HG03139 (cell line): ENCODE data around the gene TMEM131L.
"Not testable (repeated sequence)": the region's sequence is repeated elsewhere in the genome, so short reads cannot be mapped to it uniquely, and the experiment has no call there.

ENCODE experiments used
- ATAC-seq: cut with Tn5 transposase; IDR thresholded peaks from one replicate; pipeline ENCODE4 v1.9.1; 2021; ENCODE audit not compliant: unreplicated experiment

TMEM131L gene

DNA sequence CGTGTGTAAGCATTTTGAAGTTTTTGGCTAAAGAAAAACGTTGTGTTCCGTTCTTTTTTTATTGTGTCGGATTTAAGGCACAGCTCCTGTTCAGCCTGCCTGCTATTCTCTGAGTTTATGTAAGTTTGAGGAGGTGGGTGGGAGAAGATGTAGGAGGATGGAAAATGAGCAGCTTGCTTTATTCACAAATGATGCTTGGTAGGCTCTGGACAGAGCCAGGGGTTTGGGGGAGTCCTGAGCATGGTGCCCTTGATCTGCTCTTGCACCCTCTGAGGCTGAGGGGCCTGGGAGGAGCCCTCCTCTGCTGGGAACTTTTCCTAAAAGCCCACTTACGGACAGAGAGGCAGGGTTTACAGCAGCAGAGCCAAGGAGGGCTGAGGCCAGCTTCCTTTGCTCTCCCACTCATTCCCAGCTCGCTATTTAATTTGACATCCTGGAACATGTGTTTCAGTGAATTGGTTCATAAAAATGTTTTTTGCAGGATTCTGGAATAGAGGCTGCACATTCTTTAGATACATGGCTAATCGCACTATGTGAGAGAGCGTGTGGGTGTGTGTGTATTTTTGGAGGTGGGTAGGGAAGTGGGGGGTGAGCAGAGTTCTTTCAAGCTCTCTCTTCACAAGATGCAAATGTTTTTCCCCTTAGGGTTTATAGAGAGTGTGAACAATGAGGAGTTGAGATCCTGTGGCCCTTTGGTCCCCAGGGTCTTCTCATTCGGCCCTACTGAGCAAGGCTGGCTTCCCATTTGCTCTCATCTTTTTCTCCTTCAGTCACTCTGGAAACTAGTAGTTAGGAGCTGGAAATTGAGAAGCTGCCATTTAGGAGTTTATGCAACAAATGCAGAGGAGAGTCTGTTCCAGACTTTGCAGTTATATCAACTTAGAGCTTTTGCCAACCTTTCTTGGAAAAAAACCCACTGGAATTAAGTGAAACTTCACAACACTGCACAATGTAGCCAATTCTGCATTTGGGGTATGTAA, 32.1 kb downstream of the TMEM131L start:
- ATAC-seq: peak; percentile 38

DNA sequence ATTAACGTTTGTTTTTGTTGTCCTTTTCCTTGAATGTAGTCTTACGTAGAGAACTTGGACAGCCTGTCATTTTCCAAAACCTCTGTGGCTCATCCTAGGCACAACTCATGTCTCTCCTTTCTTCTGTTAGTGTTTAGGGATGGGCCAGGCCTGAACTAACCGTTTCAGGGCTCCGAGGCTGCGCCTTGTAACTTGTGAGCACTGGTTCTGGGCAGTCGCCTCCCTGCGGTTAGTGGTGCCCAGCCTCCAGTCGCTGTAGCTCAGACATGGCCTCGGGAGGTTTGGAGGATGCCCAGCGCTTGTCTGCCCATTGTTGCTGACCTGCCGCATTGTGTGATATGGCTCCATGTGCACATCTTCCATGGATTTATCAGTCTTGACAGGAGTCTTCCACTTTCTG, 32.8 kb downstream of the TMEM131L start:
- no peak for ATAC-seq

DNA sequence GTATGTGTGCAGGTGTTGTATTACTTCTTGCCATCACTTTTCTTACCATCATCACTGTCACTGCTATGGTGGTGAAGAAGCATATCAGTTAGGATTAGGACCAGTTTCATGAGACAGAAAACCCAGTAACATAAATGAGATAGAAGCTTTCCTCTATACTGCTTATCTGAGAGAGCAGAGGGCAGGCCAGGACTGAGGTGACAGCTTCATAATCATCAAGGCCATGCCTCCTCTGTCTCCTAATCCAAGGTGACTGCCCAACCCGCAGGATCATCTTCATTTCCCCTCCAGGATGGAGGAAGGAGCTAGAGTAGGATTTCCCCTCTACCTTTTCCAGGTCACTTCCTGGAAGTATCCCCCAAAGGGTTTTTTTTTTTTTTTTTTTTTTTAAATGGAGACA, 35.4 kb downstream of the TMEM131L start:
- ATAC-seq: no peak

DNA sequence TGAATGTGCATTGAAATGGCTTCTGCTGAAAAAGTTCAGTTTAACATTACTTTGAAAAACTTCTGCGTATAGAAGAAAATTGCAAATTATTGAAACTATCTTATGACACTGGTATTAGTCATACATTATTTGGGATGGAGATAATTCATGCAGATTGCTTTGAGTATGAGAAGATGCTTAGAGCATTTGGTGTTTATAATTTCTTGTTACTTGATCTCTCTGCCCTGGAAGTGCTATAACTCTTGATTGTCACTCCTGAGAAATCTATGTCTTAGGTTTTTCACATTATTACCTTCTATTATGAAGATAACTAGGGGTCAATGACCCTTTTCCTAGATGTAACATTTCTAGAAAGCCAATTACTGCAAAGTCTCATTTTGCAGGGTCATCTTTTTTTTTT, 36.4 kb downstream of the TMEM131L start:
- ATAC-seq: no peak

DNA sequence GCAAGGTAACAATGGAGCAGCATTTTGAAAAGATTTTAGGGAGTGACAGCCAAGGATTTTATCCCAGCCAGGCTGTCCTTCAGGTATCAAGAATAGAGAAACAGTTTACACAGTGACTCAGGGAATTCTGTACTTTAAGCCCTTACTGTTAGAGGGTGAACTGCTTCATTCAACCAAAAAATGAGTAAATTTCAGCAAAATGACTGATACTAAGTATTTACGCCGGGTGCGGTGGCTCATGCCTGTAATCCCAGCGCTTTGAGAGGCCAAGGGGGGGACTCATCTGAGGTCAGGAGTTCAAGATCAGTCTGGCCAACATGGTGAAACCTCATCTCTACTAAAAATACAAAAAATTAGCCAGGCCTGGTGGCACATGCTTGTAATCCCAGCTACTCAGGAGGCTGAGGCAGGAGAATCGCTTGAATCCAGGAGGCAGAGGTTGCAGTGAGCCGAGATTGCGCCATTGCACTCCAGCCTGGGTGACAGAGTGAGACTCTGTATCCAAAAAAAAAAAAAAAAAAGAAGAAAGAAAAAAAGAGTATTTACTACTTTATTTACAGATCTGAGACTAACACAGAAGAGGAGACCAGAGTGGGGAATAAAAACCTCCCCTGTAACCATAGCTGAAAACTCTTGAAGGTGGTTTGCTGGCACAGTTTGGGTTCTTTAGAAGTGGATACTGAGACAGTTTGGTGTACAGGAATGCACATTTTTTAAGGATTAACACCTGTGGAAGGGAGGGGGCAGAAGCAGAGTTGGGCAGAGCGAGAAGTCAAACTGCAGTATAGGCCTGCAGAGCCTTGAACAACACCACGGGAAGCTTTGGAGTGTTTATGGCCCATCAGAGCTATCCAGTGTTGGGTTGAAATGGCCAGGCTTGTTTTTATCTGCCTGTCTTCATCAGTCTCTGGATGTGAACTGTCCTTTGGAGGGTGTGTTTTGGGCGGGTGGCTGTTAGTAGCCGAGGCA, 40.5 kb downstream of the TMEM131L start:
- ATAC-seq: no peak

DNA sequence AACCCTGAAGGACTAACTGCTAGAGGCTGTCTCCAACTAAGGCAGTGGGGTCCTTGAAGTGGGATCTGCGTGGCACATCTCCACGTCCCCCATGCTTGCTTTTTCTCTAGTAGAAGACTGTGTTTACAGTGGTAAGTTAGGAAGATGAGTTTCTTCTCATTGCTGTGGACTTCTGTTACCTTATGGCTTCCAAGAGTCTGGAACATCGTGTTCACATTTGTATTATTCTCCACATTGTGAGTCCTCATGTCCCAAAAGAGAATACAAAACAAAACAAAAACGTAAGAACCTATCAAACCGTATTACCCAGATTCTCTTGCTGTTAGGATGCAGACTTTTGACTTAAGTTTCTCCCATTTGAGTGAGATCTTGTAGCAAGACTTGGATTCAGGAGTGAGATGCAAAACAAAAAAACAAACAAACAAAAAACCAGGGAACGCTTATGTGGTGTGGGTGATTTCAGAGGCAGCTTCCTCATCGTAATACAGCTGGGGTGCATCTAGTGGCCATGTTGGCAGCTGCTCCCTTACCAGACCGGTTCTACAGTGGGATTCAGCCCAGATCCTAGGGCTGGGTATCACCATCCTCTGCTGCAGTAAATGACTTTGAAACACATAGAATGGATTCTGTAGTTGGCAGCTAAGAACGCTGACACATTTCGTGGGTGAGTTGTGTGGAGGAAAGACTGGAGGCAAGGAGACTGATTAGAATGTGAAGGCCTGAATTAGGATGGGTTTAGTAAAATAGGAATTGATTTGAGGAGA, 41.3 kb downstream of the TMEM131L start:
- ATAC-seq: no peak

DNA sequence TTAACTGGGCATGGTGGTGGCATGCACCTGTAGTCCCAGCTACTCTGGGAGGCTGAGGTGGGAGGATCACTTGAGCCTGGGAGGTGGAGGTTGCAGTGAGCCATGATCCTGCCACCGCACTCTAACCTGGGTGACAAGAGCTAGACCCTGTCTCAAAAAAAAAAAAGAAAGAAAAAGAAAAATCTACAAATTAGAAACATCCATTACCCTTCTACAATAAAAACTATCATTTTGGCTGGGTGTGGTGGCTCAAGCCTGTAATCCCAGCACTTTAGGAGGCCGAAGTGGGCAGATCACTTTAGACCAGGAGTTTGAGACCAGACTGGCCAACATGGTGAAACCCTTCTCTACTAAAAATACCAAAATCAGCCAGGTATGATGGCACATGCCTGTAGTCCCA, 43.1 kb downstream of the TMEM131L start:
- ATAC-seq: not testable (repeated sequence)

DNA sequence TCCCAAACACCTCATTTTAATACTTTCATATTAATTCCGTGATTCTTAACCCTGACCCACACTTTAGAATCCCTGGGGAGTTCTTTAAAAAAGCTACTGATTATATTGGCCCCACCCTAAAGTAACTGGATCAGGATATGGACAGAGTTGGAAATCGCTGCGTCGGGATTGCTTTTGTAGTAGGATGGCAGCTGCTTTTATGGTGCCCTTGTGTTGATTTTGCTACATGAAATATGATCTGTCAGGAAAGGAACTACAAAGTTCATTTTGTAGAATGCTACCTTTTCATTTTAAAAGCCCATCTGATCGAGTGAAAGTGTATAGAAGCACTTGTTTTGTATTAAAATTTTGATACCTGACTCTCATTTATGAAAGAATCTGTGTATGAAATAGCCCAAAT, 43.6 kb downstream of the TMEM131L start:
- ATAC-seq: no peak

DNA sequence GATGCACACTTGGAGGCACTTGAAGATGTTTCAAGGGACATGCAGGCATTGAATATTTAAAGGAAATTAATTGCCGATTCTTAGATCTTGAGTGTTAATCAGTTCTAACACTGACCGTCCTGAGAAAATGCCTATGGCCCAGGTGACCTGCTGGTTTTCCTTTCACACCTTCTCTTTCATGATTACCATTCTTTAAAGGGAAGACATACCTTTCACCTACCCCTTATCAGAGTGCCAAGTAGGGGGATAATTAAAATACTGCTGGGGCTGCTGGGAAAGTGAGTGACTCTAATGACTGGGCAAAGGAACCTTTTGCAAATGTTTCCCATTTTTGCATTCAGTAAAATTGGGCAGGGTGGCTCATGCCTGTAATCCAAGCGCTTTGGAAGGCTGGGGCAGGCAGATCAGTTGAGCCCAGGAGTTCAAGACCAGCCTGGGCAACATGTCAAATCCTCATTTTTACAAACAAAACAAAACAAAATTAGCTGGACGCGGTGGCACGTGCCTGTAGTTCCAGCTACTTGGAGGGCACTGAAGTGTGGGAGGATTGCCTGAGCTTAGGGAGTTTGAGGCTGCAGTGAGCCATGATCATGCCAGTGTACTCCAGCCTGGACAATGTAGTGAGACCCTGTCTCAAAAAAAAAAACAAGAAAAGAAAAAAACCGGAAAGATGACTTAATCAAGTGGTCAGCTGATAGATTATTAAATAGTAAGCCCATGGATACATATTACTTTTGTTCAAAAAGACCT, 44.3 kb downstream of the TMEM131L start:
- no peak for ATAC-seq

DNA sequence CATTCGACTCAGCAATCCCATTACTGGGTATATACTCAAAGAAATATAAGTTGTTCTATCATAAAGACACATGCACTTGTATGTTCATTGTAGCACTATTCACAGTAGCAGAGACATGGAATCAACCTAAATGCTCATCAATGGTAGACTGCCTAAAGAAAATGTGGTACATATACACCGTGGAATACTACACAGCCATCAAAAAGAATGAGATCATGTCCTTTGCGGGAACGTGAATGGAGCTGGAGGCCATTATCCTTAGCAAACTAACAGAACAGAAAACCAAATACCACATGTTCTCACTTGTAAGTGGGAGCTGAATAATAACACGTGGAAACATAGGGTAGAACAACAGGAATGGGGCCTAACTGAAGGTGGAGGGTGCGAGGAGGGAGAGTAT, 44.9 kb downstream of the TMEM131L start:
- no peak for ATAC-seq

DNA sequence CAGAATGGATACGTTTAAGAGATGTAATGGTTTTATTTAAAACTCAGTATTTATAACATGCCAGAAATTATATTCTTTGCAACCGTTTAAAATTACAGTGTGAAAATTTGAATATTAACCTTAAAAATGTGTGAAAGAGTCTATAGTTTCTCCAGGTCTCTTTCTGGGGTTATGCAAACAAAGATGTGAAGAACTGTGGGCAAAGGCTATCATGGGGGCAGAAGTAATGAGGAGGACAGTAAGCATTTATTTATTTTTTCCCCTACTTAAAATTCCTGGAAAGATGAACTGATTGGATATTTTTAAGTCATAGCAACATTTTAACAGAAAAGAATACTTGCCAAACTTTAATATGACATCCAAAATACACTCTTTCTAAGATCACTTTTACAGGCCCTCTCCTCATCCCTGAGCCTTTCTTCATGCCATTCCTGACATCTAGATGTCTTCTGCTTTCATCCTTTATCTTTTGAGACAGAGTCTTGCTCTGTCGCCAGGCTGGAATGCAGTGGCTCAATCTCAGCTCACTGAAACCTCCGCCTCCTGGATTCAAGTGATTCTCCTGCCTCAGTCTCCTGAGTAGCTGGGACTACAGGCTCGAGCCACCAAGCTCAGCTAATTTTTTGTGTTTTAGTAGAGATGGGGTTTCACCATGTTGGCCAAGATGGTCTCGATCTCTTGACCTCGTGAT, 46.1 kb downstream of the TMEM131L start:
- no peak for ATAC-seq

DNA sequence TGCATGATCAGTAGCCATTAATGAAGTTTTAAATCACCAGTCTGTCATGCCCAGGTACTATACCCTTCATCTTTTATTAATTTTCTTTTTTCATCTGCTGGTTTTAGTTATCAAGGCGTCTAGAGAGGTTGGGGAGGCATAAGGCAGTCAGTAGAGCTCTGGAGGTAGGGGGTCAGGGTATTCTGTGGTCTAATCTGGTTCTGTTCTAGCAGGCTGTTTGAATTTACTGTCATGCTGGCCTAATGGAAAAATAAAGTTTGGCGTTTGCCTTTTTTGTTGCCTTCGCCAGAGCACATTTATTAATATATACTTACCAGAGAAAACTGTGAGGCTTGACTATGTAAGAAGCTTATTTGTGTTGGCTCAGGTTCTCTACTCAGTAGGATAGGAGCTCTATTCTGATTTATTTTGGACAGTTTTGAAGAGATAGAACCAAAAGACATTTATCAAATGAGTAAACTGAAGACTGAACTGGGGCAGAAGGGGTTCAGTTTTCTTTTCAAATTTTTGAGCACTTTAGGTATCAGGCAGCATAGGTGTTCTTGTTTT, 46.9 kb downstream of the TMEM131L start:
- no peak for ATAC-seq

DNA sequence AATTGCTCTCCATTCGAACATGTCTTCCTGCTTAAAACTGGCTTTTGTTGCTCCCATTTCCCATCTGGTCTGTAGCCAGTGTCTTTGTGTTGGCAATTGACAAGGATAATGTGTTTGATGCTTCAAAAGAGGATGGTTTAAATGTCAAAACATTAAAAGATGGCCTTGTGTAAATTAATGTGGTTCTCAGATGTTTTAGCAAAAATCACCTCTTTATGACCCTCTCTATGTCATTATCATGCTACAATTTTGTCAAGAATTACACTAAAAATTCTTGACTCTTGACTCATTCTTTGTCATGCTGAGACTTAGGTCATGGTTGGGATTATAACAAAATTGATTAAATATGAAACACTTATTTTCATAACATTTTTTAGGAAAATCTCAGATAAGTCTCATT, 47.4 kb downstream of the TMEM131L start:
- ATAC-seq: no peak

DNA sequence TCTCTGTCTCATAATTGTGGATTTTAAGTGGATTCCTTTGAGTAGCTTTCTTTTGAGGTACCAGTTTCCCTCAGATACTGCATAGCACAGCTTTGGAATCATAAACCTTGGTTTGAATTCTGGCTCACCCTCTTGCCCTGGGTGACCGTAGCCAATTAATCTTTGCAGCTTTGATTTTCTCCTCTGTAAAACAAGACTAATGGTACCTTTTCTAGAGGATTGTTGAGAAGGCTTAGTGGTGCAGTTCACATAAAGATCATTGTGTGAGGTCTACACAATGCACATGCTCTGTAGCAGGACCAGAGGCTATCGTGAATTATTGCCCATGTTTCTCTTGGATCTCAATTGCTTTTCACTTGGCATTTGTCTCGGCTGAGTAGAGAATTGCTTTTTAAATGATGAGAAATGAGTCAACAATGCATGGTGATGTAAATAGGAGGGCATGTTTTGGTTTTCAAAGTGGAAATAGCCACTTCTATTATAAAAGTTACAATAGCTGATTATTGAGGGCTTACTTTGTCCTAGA, 47.9 kb downstream of the TMEM131L start:
- no peak for ATAC-seq

DNA sequence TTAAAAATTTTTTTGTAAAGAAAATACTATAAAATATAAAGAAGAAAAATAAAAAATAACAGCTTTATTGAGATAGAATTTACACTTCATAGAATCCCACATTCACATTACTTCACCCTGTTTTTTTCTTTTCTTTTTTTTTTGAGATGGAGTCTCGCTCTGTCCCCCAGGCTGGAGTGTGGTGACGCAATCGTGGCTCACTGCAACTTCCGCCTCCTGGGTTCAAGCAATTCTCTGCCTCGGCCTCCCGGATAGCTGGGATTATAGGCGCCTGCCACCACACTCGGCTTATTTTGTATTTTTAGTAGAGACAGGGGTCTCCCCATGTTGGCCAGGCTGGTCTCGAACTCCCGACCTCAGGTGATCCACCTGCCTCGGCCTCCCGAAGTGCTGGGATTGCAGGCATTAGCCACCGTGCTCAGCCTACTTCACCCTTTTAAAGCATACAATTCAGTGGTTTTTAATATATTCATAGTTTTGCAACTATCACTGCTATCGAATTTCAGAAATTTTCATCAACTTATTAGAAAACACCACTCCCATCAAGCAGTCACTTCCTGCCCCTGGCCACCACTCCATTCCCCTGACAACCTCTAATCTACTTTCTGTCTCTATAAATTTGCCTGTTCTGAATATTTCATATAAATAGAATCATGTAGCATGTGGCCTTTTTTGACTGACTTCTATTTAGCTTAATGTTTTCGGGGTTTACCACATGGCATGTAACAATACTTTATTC, 48.7 kb downstream of the TMEM131L start:
- no peak for ATAC-seq

DNA sequence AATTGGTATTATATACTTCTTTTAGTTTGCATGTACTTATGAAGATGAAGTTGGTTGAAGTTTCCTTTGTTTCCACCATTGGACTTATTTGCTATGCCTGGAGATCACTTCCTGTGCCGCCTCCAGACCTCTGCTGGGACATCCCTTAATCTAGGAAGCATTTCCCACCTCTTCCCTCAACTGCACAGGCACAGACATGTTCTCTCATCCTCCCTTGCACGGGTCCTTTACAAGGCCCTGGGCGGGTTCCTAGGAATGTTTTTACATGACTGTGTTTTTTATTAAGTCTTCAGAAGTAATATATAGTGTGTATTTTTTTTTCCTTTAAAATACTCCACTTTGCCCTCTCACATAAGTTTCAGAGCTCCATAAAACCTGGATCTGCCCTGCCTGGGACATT, 51.0 kb downstream of the TMEM131L start:
- ATAC-seq: no peak

DNA sequence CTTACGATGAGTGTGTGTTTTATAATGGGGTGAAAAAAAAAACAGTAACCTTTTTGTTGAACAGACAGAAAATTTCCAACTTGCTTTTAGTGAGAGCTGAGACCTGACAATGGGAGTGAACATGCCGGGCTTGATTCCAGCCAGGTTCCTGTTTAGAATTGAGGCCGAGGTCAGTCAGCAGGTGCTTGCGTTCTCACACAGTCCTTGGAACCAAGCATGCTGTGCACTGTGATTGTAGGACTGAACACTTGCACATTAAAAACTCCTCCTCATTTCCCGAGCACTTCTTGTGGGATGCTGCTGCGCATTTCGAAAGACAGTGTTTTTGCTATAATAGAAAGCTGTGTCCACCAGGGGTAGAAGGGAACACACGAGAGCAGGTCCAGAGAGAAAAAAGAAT, 51.8 kb downstream of the TMEM131L start:
- ATAC-seq: no peak

DNA sequence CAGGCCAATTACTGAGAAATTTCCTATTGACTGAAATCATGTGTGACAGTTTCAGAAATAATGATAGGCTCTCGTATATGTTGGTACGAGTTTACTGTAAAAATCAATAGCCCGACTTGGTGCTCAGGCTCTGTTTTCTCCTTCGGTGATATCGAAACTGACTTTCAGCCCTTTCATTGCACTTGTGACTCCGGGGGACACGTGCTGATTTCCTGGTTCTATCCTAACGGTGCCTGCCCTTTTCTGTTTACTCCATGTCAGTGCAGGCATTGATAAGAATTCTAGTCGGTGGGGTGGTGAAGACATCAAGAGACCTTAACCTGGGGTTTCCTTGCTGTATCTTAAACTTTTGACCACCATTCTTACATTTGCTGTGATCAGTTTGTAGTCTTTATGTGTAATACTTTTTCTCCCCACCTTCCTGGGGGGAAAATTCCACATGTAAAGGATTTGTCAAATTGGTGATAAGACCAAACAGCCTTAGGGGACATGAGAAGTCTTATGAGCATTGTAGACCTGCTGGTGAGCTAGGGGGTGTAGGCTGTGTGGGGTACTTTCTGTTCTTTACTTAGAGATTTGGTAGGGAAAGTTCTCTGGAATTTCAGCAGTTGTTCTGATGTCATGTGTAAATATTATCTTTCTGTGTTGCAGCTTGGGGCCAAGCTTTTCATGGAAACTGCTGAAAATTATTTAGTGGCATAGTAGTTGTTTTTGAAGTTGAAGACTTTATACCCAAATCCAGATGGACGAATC, 52.7 kb downstream of the TMEM131L start:
- no peak for ATAC-seq
